ENCODE results near the gene ZNF445.

The ZNF445 gene

GRCh38 chr3:44482721-44483120, 5.3 kb upstream of the ZNF445 start:
- H3K36me3 ChIP-seq (ENCODE audit: control insufficient read depth, low read length): no peaks in the 10 kb centered on the region
- H3K79me2 ChIP-seq (ENCODE audit: control insufficient read depth, low read length): no peaks in the 10 kb centered on the region
- no peak for TF ChIP-seq CTCF (IDR thresholded peaks at IDR 0.05; ENCODE audit: low read depth, low read length, poor library complexity, severe bottlenecking)
- no peak for TF ChIP-seq EZH2phosphoT487 (IDR thresholded peaks at IDR 0.05; ENCODE audit: borderline replicate concordance, low read length)
- H4K20me1 ChIP-seq (ENCODE audit: control insufficient read depth, insufficient read depth, low read depth, low read length): no peaks in the 10 kb centered on the region
- H3K27ac ChIP-seq (ENCODE audit: low read depth, low read length): no peak overlapping the region
- H3K9me3 ChIP-seq (ENCODE audit: control insufficient read depth, insufficient read depth, low read length): no peaks in the 10 kb centered on the region
- H3K4me1 ChIP-seq (ENCODE audit: control insufficient read depth, low read length): peaks cover 4% of the 10 kb centered on the region; the same call in 1 of the 2 replicates
- H3K9me2 ChIP-seq (replicated peaks; ENCODE audit: control insufficient read depth, low read length): no peaks in the 10 kb centered on the region
- no peak overlapping the region for H3K4me3 ChIP-seq (ENCODE audit: low read length)
- no peak overlapping the region for H3K4me2 ChIP-seq (ENCODE audit: low read length)
- no peaks in the 10 kb centered on the region for H3K27me3 ChIP-seq (ENCODE audit: control insufficient read depth, low read length)
- H3F3A ChIP-seq (ENCODE audit: control insufficient read depth, insufficient read depth): no peaks in the 10 kb centered on the region

GRCh38 chr3:44478606-44479094, 1.2 kb upstream of the ZNF445 start:
- no peaks in the 10 kb centered on the region for H3F3A ChIP-seq (ENCODE audit: control insufficient read depth, insufficient read depth)
- H3K4me3 ChIP-seq (ENCODE audit: low read length): no peak overlapping the region
- no peaks in the 10 kb centered on the region for H3K9me2 ChIP-seq (replicated peaks; ENCODE audit: control insufficient read depth, low read length)
- peaks cover 36% of the 10 kb centered on the region for H3K79me2 ChIP-seq (ENCODE audit: control insufficient read depth, low read length)
- TF ChIP-seq EZH2phosphoT487 (IDR thresholded peaks at IDR 0.05; ENCODE audit: borderline replicate concordance, low read length) (no peak), CTCF (IDR thresholded peaks at IDR 0.05; ENCODE audit: low read depth, low read length, poor library complexity, severe bottlenecking) (no peak)
- no peak overlapping the region for H3K27ac ChIP-seq (ENCODE audit: low read depth, low read length)
- H3K9me3 ChIP-seq (ENCODE audit: control insufficient read depth, insufficient read depth, low read length): no peaks in the 10 kb centered on the region
- H3K36me3 ChIP-seq (ENCODE audit: control insufficient read depth, low read length): no peaks in the 10 kb centered on the region
- H4K20me1 ChIP-seq (ENCODE audit: control insufficient read depth, insufficient read depth, low read depth, low read length): no peaks in the 10 kb centered on the region
- H3K4me2 ChIP-seq (ENCODE audit: low read length): no peak overlapping the region
- H3K4me1 ChIP-seq (ENCODE audit: control insufficient read depth, low read length): peaks cover 14% of the 10 kb centered on the region
- H3K27me3 ChIP-seq (ENCODE audit: control insufficient read depth, low read length): no peaks in the 10 kb centered on the region

GRCh38 chr3:44478055-44478468, 592 bp upstream of the ZNF445 start:
- H3K4me3 ChIP-seq (ENCODE audit: low read length): peak overlapping the region; percentile 80
- H3K4me1 ChIP-seq (ENCODE audit: control insufficient read depth, low read length): peaks cover 15% of the 10 kb centered on the region
- H3K27ac ChIP-seq (ENCODE audit: low read depth, low read length): no peak overlapping the region
- H3K79me2 ChIP-seq (ENCODE audit: control insufficient read depth, low read length): peaks cover 41% of the 10 kb centered on the region
- no peaks in the 10 kb centered on the region for H3K9me2 ChIP-seq (replicated peaks; ENCODE audit: control insufficient read depth, low read length)
- TF ChIP-seq EZH2phosphoT487 (IDR thresholded peaks at IDR 0.05; ENCODE audit: borderline replicate concordance, low read length) (no peak), CTCF (IDR thresholded peaks at IDR 0.05; ENCODE audit: low read depth, low read length, poor library complexity, severe bottlenecking) (no peak)
- H3K4me2 ChIP-seq (ENCODE audit: low read length): peak overlapping the region; percentile 77
- no peaks in the 10 kb centered on the region for H3K27me3 ChIP-seq (ENCODE audit: control insufficient read depth, low read length)
- H3K36me3 ChIP-seq (ENCODE audit: control insufficient read depth, low read length): no peaks in the 10 kb centered on the region
- no peaks in the 10 kb centered on the region for H3F3A ChIP-seq (ENCODE audit: control insufficient read depth, insufficient read depth)
- no peaks in the 10 kb centered on the region for H4K20me1 ChIP-seq (ENCODE audit: control insufficient read depth, insufficient read depth, low read depth, low read length)
- no peaks in the 10 kb centered on the region for H3K9me3 ChIP-seq (ENCODE audit: control insufficient read depth, insufficient read depth, low read length)

All from DOHH2 (cell line).